Chondrocyte (in vitro differentiated cells): ENCODE measurements around the gene HSD17B13. TPM values are rescaled to one million over a fixed set of nuclear protein-coding genes. Genes with fewer than 3 reads are reported as not detected.

ENCODE experiments used
- DNase-seq: peaks from one replicate; pipeline ENCODE4 v3.0.0; 2021; ENCODE audit warnings: mixed read lengths, low spot score
- H3K27ac Mint-ChIP-seq: one replicate; pipeline ENCODE4 v1.8.0; 2021; ENCODE audit warnings: mild to moderate bottlenecking, moderate library complexity, mixed read lengths; ENCODE audit not compliant: unreplicated experiment
- H3K27me3 Mint-ChIP-seq: 2 replicates; pipeline ENCODE4 v1.8.0; 2021; ENCODE audit warnings: low read depth, mixed read lengths
- H3K36me3 Mint-ChIP-seq: 2 replicates; pipeline ENCODE4 v1.8.0; 2021; ENCODE audit warnings: low read depth, mixed read lengths
- H3K4me1 Mint-ChIP-seq: 2 replicates; pipeline ENCODE4 v1.8.0; 2021; ENCODE audit warnings: low read depth, mild to moderate bottlenecking, mixed read lengths
- H3K4me3 Mint-ChIP-seq: one replicate; pipeline ENCODE4 v1.8.0; 2021; ENCODE audit warnings: mild to moderate bottlenecking, moderate library complexity, mixed read lengths; ENCODE audit not compliant: unreplicated experiment
- H3K9me3 Mint-ChIP-seq: 2 replicates; pipeline ENCODE4 v1.8.0; 2021; ENCODE audit warnings: low read depth, mixed read lengths
- total RNA-seq: library from RNA; stranded (reverse); gene quantifications from 3 replicates; pipeline ENCODE4 v1.2.1, GENCODE V29; 2021
- TF ChIP-seq, protein P1 (sequence below): fragments of 200-600 bp; sonication (generic); IDR thresholded peaks from 2 replicates; pipeline ENCODE4 v1.5.0; 2021; ENCODE audit warnings: antibody characterized with exemption, mild to moderate bottlenecking, moderate library complexity

Gene HSD17B13
- total RNA-seq, 1 donor from 2014 or later, result not detected

DNA sequence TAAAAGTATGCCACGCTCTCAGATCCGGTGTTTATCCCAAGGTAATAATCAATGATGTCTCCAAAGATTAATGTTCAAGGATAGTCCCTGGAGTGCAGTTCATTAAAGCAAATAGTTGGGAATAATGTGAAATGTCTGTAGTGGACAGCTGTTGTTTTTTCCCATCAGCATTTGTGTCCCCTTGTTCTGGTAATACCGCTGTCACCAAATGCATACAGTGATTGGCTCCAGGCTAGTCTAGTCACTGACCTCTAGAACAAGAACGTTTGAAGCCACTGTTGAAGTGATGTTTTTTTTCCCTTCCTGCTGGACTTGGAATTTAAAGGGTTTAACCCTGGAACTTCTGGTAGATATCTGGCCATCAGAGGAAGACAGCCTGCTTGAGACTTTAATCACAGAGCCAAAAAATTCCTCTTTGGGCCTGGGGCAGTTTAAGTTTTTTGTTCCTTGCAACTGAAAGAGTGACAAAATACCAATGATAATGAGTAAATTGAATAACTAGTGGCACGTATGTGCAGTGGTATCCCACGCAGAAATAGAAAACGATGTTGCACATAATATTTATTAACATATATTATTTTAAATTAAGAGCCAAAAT is 37.8 kb upstream of the HSD17B13 start:
- no peaks in the 10 kb centered on the region for H3K27me3 Mint-ChIP-seq
- no peak overlapping the region for H3K4me3 Mint-ChIP-seq
- H3K27ac Mint-ChIP-seq, result no peak overlapping the region
- TF ChIP-seq, protein P1, sequence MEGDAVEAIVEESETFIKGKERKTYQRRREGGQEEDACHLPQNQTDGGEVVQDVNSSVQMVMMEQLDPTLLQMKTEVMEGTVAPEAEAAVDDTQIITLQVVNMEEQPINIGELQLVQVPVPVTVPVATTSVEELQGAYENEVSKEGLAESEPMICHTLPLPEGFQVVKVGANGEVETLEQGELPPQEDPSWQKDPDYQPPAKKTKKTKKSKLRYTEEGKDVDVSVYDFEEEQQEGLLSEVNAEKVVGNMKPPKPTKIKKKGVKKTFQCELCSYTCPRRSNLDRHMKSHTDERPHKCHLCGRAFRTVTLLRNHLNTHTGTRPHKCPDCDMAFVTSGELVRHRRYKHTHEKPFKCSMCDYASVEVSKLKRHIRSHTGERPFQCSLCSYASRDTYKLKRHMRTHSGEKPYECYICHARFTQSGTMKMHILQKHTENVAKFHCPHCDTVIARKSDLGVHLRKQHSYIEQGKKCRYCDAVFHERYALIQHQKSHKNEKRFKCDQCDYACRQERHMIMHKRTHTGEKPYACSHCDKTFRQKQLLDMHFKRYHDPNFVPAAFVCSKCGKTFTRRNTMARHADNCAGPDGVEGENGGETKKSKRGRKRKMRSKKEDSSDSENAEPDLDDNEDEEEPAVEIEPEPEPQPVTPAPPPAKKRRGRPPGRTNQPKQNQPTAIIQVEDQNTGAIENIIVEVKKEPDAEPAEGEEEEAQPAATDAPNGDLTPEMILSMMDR, result no peak
- DNase-seq, result no peak
- peaks cover 3% of the 10 kb centered on the region for H3K36me3 Mint-ChIP-seq
- H3K4me1 Mint-ChIP-seq, result no peaks in the 10 kb centered on the region
- H3K9me3 Mint-ChIP-seq, result no peaks in the 10 kb centered on the region

DNA sequence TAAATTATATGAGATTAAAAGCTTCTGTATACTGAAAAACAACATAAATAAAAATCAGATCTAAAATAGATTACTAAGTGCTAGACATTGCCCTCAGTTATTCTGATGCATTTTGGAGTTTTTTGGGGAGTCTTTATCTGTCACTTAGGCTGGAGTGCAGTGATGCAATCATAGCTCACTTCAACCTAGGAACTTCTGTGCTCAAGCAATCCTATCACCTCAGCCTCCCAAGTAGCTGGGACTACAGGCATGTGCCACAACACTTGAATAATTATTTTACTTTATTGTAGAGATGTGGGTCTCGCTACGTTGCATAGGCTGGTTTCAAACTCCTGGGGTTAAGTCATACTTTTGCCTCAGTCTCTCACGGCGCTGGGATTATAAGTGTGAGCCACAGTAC is 36.6 kb upstream of the HSD17B13 start:
- no peaks in the 10 kb centered on the region for H3K9me3 Mint-ChIP-seq
- TF ChIP-seq, protein P1, result no peak
- H3K27ac Mint-ChIP-seq, result no peak overlapping the region
- no peaks in the 10 kb centered on the region for H3K27me3 Mint-ChIP-seq
- H3K4me1 Mint-ChIP-seq, result peaks cover 4% of the 10 kb centered on the region
- peaks cover 3% of the 10 kb centered on the region for H3K36me3 Mint-ChIP-seq
- DNase-seq, result no peak
- H3K4me3 Mint-ChIP-seq, result no peak overlapping the region

DNA sequence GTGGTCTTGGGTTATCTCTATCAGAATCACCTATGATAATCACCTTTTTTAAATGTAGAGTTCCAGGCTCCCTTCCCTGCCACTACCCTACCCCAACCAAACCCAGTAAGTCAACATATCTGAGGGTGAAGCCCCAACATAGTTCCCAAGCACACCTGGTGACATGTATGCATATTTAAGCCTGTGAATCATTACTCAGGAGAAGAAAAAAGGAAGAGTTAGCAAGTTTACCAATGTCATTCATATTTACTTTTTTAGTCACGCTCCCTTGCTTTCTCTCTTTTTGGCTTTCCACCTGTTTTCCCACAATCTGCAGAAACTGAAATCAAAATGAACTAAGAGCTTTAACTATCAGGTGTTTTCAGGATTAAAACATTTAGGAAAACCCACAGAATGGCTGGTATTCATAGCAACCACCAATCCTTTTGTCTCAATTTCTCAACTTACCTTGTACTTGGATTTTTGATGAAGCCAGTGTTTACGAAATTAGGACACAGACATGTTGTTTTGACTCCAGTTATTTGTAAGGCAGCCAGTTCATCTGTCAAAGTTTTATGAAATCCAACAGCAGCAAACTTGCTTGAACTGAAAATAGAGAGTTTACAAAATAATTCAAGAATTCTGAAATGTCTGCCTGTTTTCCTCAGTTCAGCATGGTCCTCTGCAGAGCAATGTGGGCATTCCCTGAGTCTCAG is 34.3 kb upstream of the HSD17B13 start:
- DNase-seq, result no peak
- Mint-ChIP-seq H3K27me3 (no peaks in the 10 kb centered on the region), H3K4me1 (peaks cover 15% of the 10 kb centered on the region), H3K4me3 (no peak overlapping the region), H3K27ac (no peak overlapping the region), H3K36me3 (peaks cover 1% of the 10 kb centered on the region), H3K9me3 (no peaks in the 10 kb centered on the region)
- TF ChIP-seq, protein P1, result no peak

DNA sequence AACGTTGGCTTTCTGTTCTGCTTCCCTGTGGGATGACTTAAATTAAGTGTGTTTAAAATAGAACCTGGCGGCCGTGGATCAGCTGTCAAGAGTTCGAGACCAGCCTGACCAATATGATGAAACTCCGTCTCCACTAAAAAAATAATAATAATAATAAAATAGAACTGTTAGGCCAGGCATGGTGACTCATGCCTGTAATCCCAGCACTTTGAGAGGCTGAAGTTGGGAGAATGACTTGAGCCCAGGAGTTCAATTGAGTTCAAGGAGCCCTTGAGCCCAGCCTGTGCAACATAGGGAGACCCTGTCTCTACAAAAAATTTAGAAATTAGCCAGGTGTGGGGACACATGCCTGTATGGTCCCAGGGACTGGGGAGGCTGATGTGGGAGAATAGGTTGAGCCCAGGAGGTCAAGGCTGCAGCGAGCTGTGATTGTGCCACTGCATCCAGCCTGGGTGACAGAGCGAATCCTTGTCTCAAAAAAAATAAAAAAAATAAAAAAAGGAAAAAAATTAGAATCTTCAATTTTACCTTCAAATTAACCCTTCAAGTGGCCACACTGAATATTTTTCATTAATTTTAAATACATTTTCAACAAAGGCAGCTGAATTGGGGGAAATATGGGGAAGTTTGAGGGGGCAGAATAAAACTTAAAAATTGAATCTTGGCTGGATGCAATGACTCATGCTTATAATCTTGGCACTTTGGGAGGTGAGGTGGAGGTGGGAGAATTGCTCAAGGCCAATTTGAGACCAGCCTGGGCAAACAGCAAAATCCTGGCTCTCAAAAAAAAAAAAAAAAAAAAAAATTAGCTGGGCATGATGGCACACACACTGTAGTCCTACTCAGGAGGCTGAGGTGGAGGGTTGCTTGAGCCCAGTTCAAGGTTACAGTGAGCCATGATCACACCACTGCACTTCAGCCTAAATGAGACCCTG is 31.8 kb upstream of the HSD17B13 start:
- Mint-ChIP-seq H3K27me3 (no peaks in the 10 kb centered on the region), H3K4me1 (peaks cover 15% of the 10 kb centered on the region), H3K4me3 (no peak overlapping the region), H3K36me3 (no peaks in the 10 kb centered on the region), H3K9me3 (no peaks in the 10 kb centered on the region), H3K27ac (peak overlapping the region; percentile 85)
- no peak for DNase-seq
- TF ChIP-seq, protein P1, result no peak

DNA sequence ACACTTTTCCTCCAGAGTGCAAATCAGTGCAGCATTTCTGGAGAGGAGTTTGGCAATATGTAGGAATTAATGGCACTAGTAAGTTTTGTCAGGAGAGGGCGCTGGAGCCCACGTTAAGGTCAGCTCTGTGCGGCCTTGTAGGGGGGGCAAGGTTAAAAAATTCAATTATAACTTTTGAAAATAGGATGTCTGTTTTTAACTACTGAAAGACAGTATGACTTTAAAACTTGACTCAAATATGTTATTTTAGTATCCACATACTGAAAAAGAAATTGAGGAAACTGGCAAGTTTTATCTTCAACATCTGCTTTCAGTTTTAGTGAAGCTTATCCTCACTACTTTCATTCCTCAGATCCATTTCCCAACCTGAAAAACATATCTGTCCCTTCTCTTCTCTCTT is 30.9 kb upstream of the HSD17B13 start:
- no peaks in the 10 kb centered on the region for H3K9me3 Mint-ChIP-seq
- DNase-seq, result no peak
- H3K36me3 Mint-ChIP-seq, result no peaks in the 10 kb centered on the region
- TF ChIP-seq, protein P1, result peak; percentile 92
- H3K27ac Mint-ChIP-seq, result peak overlapping the region; percentile 85
- H3K4me1 Mint-ChIP-seq, result peaks cover 15% of the 10 kb centered on the region
- no peak overlapping the region for H3K4me3 Mint-ChIP-seq
- H3K27me3 Mint-ChIP-seq, result no peaks in the 10 kb centered on the region
